MM.1S (cell line): Measurements from ENCODE around the gene MYMK.
A peak's percentile ranks its signal among the peaks of the same experiment; 100 is the strongest.

Source experiments
- DNase-seq: peaks from one replicate; pipeline ENCODE4 v3.0.0-alpha.2; 2015
- H2AFZ ChIP-seq: fragments of 300-600 bp; sonication (generic); 2 replicates; pipeline ENCODE4 v1.6.0; 2016; ENCODE audit warnings: antibody characterized with exemption, low read length
- H3F3A ChIP-seq: fragments of 300-600 bp; sonication (generic); 2 replicates; pipeline ENCODE4 v1.6.1; 2016; ENCODE audit warnings: mild to moderate bottlenecking, antibody characterized with exemption, low read length, moderate library complexity, mixed read lengths; ENCODE audit not compliant: insufficient read depth
- H3K27ac ChIP-seq: fragments of 300-600 bp; sonication (generic); 2 replicates; pipeline ENCODE4 v1.5.1; 2016; ENCODE audit warnings: mild to moderate bottlenecking, low read length
- H3K27me3 ChIP-seq: fragments of 300-600 bp; sonication (generic); replicated peaks from 2 replicates; pipeline ENCODE4 v1.6.0; 2016; ENCODE audit warnings: low read length; ENCODE audit not compliant: insufficient read depth
- H3K36me3 ChIP-seq: fragments of 300-600 bp; sonication (generic); replicated peaks from 2 replicates; pipeline ENCODE4 v1.6.1; 2016; ENCODE audit warnings: mild to moderate bottlenecking, low read length, mixed read lengths; ENCODE audit not compliant: insufficient read depth
- H3K4me1 ChIP-seq: fragments of 300-600 bp; sonication (generic); 2 replicates; pipeline ENCODE4 v1.6.1; 2016; ENCODE audit warnings: low read length, mixed read lengths
- H3K4me2 ChIP-seq: fragments of 300-600 bp; sonication (generic); 2 replicates; pipeline ENCODE4 v1.6.0; 2016; ENCODE audit warnings: low read depth, low read length
- H3K4me3 ChIP-seq: fragments of 300-600 bp; sonication (generic); 2 replicates; pipeline ENCODE4 v1.5.1; 2016; ENCODE audit warnings: low read length, mixed read lengths
- H3K79me2 ChIP-seq: fragments of 300-600 bp; sonication (generic); 2 replicates; pipeline ENCODE4 v1.6.1; 2016; ENCODE audit warnings: mixed run types, low read length, mixed read lengths
- H3K9ac ChIP-seq: fragments of 300-600 bp; sonication (generic); 2 replicates; pipeline ENCODE4 v1.6.1; 2016; ENCODE audit warnings: low read length, mixed read lengths
- H3K9me2 ChIP-seq: fragments of 300-600 bp; sonication (generic); replicated peaks from 2 replicates; pipeline ENCODE4 v1.6.1; 2016; ENCODE audit warnings: mild to moderate bottlenecking, low read length, mixed read lengths; ENCODE audit not compliant: insufficient read depth
- H3K9me3 ChIP-seq: fragments of 300-600 bp; sonication (generic); replicated peaks from 2 replicates; pipeline ENCODE4 v1.6.1; 2016; ENCODE audit warnings: mild to moderate bottlenecking, low read length, mixed read lengths; ENCODE audit not compliant: insufficient read depth
- H4K20me1 ChIP-seq: fragments of 300-600 bp; sonication (generic); 2 replicates; pipeline ENCODE4 v1.6.1; 2016; ENCODE audit warnings: mild to moderate bottlenecking, low read length, moderate library complexity, mixed read lengths; ENCODE audit not compliant: insufficient read depth
- CTCF ChIP-seq: fragments of 300-600 bp; sonication (generic); IDR thresholded peaks from 2 replicates; pipeline ENCODE4 v1.5.1; 2016; ENCODE audit warnings: antibody characterized with exemption, low read length, mixed read lengths
- EZH2 ChIP-seq: fragments of 300-600 bp; sonication (generic); optimal IDR thresholded peaks from 2 replicates; pipeline ENCODE3; 2017; ENCODE audit warnings: low read depth, mild to moderate bottlenecking, antibody characterized with exemption, low read length, mixed read lengths
- EZH2phosphoT487 ChIP-seq: fragments of 300-600 bp; sonication (generic); IDR thresholded peaks from 2 replicates; pipeline ENCODE4 v1.6.1; 2018; ENCODE audit warnings: antibody characterized with exemption, low read length

Gene MYMK

GRCh38 chr9:133509179-133510083 lies 15.3 kb downstream of the MYMK start:
- Histone ChIP-seq H3K9ac (no peak overlapping the region), H2AFZ (no peak overlapping the region), H3K27ac (no peak overlapping the region), H3K9me2 (no peaks in the 10 kb centered on the region), H3K4me1 (no peaks in the 10 kb centered on the region), H3K36me3 (no peaks in the 10 kb centered on the region), H3K4me3 (no peak overlapping the region), H3F3A (no peaks in the 10 kb centered on the region), H4K20me1 (no peaks in the 10 kb centered on the region), H3K79me2 (no peaks in the 10 kb centered on the region), H3K27me3 (peaks cover 87% of the 10 kb centered on the region), H3K9me3 (no peaks in the 10 kb centered on the region), H3K4me2 (peak overlapping the region; percentile 17; the same call in 1 of the 2 replicates)
- TF ChIP-seq EZH2: no peak
- no peak for TF ChIP-seq CTCF
- no peak for TF ChIP-seq EZH2phosphoT487
- no peak for DNase-seq

GRCh38 chr9:133508046-133508445 lies 16.7 kb downstream of the MYMK start:
- Histone ChIP-seq H4K20me1 (no peaks in the 10 kb centered on the region), H3K4me2 (no peak overlapping the region), H3K4me3 (no peak overlapping the region), H3F3A (no peaks in the 10 kb centered on the region), H3K36me3 (no peaks in the 10 kb centered on the region), H3K9ac (no peak overlapping the region), H3K4me1 (no peaks in the 10 kb centered on the region), H3K27me3 (peaks cover 90% of the 10 kb centered on the region), H2AFZ (no peak overlapping the region), H3K9me3 (no peaks in the 10 kb centered on the region), H3K27ac (no peak overlapping the region), H3K9me2 (no peaks in the 10 kb centered on the region), H3K79me2 (no peaks in the 10 kb centered on the region)
- TF ChIP-seq CTCF (no peak), EZH2phosphoT487 (no peak), EZH2 (no peak)
- DNase-seq: no peak

GRCh38 chr9:133507246-133507965 lies 17.4 kb downstream of the MYMK start:
- no peaks in the 10 kb centered on the region for H3K36me3 ChIP-seq
- no peaks in the 10 kb centered on the region for H3K79me2 ChIP-seq
- H3K27ac ChIP-seq: no peak overlapping the region
- H3K4me1 ChIP-seq: no peaks in the 10 kb centered on the region
- no peak overlapping the region for H3K4me3 ChIP-seq
- H4K20me1 ChIP-seq: no peaks in the 10 kb centered on the region
- H2AFZ ChIP-seq: no peak overlapping the region
- no peaks in the 10 kb centered on the region for H3K9me3 ChIP-seq
- H3K27me3 ChIP-seq: peaks cover 90% of the 10 kb centered on the region
- no peak overlapping the region for H3K4me2 ChIP-seq
- no peaks in the 10 kb centered on the region for H3K9me2 ChIP-seq
- TF ChIP-seq EZH2 (no peak), CTCF (no peak), EZH2phosphoT487 (no peak)
- H3K9ac ChIP-seq: no peak overlapping the region
- H3F3A ChIP-seq: no peaks in the 10 kb centered on the region
- no peak for DNase-seq
